GM12878 (cell line): Measurements from ENCODE around the gene CYP24A1. TPM values are rescaled to one million over a fixed set of nuclear protein-coding genes. Genes with fewer than 3 reads are reported as not detected.

ENCODE experiments used
- ATAC-seq: fragments of 200-7000 bp; cut with Tn5 transposase; 3 replicates; pipeline ENCODE4 v1.9.1; 2020; ENCODE audit warnings: mild to moderate bottlenecking, moderate library complexity
- BruUV-seq: library from RNA; stranded (reverse); fragments of 400-500 nt; replicated peaks from 2 replicates; lab custom pipeline; 2021; lab: Mats Ljungman, UMichigan
- CTCF ChIA-PET: fragments of 300-600 bp; sonication (Branson Sonifier 250); formaldehyde crosslinking; extraction: SDS; loops from one replicate; lab custom pipeline; 2021; ENCODE audit warnings: inconsistent platforms; lab: Yijun Ruan, JAX
- POLR2A ChIA-PET: fragments of 350-600 bp; formaldehyde crosslinking; extraction: SDS; loops from one replicate; lab custom pipeline; 2021; ENCODE audit warnings: inconsistent platforms; lab: Charles Lee
- RAD21 ChIA-PET: fragments of 300-600 bp; sonication (Branson Sonifier 250); formaldehyde crosslinking; loops from one replicate; lab custom pipeline; 2023; ENCODE audit warnings: antibody characterized with exemption; ENCODE audit not compliant: unreplicated experiment; lab: Charles Lee
- SMC1A ChIA-PET: fragments of 300-600 bp; sonication (Branson Sonifier 250); formaldehyde crosslinking; loops from one replicate; lab custom pipeline; 2023; ENCODE audit not compliant: unreplicated experiment, uncharacterized antibody; lab: Charles Lee
- DNase-seq: peaks from one replicate; pipeline ENCODE4 v3.0.0-alpha.2; 2011; ENCODE audit warnings: low read depth, low spot score
- FAIRE-seq: peaks from 3 replicates; lab custom pipeline; 2011; peaks lifted over from hg19 to GRCh38; lab: Jason Lieb, UNC
- H2AFZ ChIP-seq: 2 replicates; pipeline ENCODE4 v1.6.0; 2011; ENCODE audit warnings: low read depth, low read length, control low read depth; ENCODE audit not compliant: control insufficient read depth
- H3K27ac ChIP-seq: 2 replicates; pipeline ENCODE4 v1.5.1; 2011; ENCODE audit warnings: control low read depth; ENCODE audit not compliant: control insufficient read depth, insufficient read depth
- H3K27me3 ChIP-seq, 2 experiments: replicated peaks in 1 of 2; 2 replicates each; pipeline versions ENCODE4 v1.6.0 to v1.6.1; 2011; ENCODE audit warnings: low read length in 1 of 2; ENCODE audit not compliant: control insufficient read depth in 2 of 2, insufficient read depth in 2 of 2
- H3K36me3 ChIP-seq, 2 experiments: 2 replicates each; pipeline ENCODE4 v1.5.1; 2011; ENCODE audit warnings: low read length in 1 of 2; ENCODE audit not compliant: control insufficient read depth in 2 of 2, insufficient read depth in 2 of 2
- H3K4me1 ChIP-seq: 2 replicates; pipeline ENCODE4 v1.6.1; 2011; ENCODE audit warnings: mild to moderate bottlenecking, low read length, moderate library complexity, mixed read lengths; ENCODE audit not compliant: control insufficient read depth, insufficient read depth
- H3K4me2 ChIP-seq: 2 replicates; pipeline ENCODE4 v1.6.0; 2011; ENCODE audit warnings: control low read depth; ENCODE audit not compliant: control insufficient read depth, insufficient read depth
- H3K4me3 ChIP-seq: fragments of 200-600 bp; sonication (generic); 2 replicates; pipeline ENCODE4 v1.5.1; 2016
- H3K79me2 ChIP-seq: 2 replicates; pipeline ENCODE4 v1.6.0; 2011; ENCODE audit warnings: low read length; ENCODE audit not compliant: control insufficient read depth, insufficient read depth
- H3K9ac ChIP-seq: 2 replicates; pipeline ENCODE4 v1.8.0; 2011; ENCODE audit warnings: low read length, control low read depth, mixed read lengths; ENCODE audit not compliant: control insufficient read depth, insufficient read depth
- H3K9me3 ChIP-seq: replicated peaks from 3 replicates; pipeline ENCODE4 v1.5.1; 2011; ENCODE audit warnings: mild to moderate bottlenecking, low read length; ENCODE audit not compliant: control insufficient read depth, insufficient read depth
- H4K20me1 ChIP-seq: 2 replicates; pipeline ENCODE4 v1.6.0; 2011; ENCODE audit not compliant: control insufficient read depth, insufficient read depth
- ETV6 ChIP-seq, 2 experiments: fragments of 450-650 bp in 1 of 2; IDR thresholded peaks in 1 of 2; conservative IDR thresholded peaks in 1 of 2; 2 replicates each; pipeline ENCODE4 v1.6.1; 2014; ENCODE audit warnings: antibody characterized with exemption in 1 of 2, borderline replicate concordance in 1 of 2, low read depth in 1 of 2, mild to moderate bottlenecking in 1 of 2, moderate library complexity in 1 of 2
- JUNB ChIP-seq: IDR thresholded peaks from 2 replicates; pipeline ENCODE4 v1.6.1; 2016; ENCODE audit warnings: antibody characterized with exemption, mild to moderate bottlenecking
- JUND ChIP-seq: IDR thresholded peaks from 2 replicates; pipeline ENCODE4 v1.6.1; 2012; ENCODE audit warnings: low read depth, mild to moderate bottlenecking, low read length, improper control_type of control experiment, moderate library complexity
- NBN ChIP-seq: fragments of 450-650 bp; IDR thresholded peaks from 2 replicates; pipeline ENCODE4 v1.6.1; 2016
- NFXL1 ChIP-seq: fragments of 450-650 bp; IDR thresholded peaks from 2 replicates; pipeline ENCODE4 v1.6.1; 2017; ENCODE audit warnings: antibody characterized with exemption, mild to moderate bottlenecking, borderline replicate concordance
- SIX5 ChIP-seq: IDR thresholded peaks from 2 replicates; pipeline ENCODE4 v1.6.1; 2011; ENCODE audit warnings: mild to moderate bottlenecking, low read depth, low read length, moderate library complexity; ENCODE audit not compliant: severe bottlenecking
- SMC3 ChIP-seq: IDR thresholded peaks from 2 replicates; pipeline ENCODE4 v1.6.1; 2011; ENCODE audit warnings: low read length, improper control_type of control experiment, borderline replicate concordance
- SUZ12 ChIP-seq: fragments of 200-600 bp; sonication (generic); IDR thresholded peaks from one replicate; pipeline ENCODE4 v1.6.1; 2018; ENCODE audit warnings: antibody characterized with exemption, mild to moderate bottlenecking; ENCODE audit not compliant: unreplicated experiment
- TCF12 ChIP-seq: IDR thresholded peaks from 2 replicates; pipeline ENCODE4 v1.6.1; 2011; ENCODE audit warnings: low read depth, mild to moderate bottlenecking, low read length
- WGBS: methylation state at CpG from one replicate; pipeline ENCODE4 v1.1.6; 2016; ENCODE audit warnings: low lambda C conversion rate; ENCODE audit not compliant: insufficient replicate concordance, insufficient coverage; ENCODE audit errors: missing lambda C conversion rate; 5-methylcytosine and 5-hydroxymethylcytosine counted together
- in situ Hi-C: fragments of 300-500 bp; cut with MboI; formaldehyde crosslinking; loops from 9 replicates; pipeline ENCODE4 v1.14.3; 2018; ENCODE audit warnings: mixed read lengths
- intact Hi-C: fragments of 100-400 bp; cut with micrococcal nuclease; formaldehyde crosslinking; loops from one replicate; pipeline ENCODE4 v1.14.2; 2022; ENCODE audit not compliant: unreplicated experiment
- polyA plus RNA-seq, 11 experiments: library from polyadenylated mRNA; depleted of rRNA in 4 of 11; unstranded in 6 of 11; stranded (reverse) in 5 of 11; fragments of >200 nt; fragmentation: Nextera tagmentation in 4 of 11; fragmentation: Illumina TruSeq in 1 of 11; extraction: Ambion mirVana in 4 of 11; extraction: Trizol in 1 of 11; gene quantifications; 1 replicate in 1 of 11; 2 replicates in 10 of 11; pipeline versions ENCODE4 v1.2.1 to v1.2.3, GENCODE V29; 2011 to 2016; ENCODE audit warnings: inconsistent platforms in 2 of 11, missing spikeins in 2 of 11, low read depth in 1 of 11
- total RNA-seq, 4 experiments: library from RNA; depleted of rRNA in 3 of 4; stranded (reverse); fragments of >200 nt in 3 of 4; fragmentation: Illumina TruSeq in 1 of 4; extraction: Trizol in 1 of 4; gene quantifications; 2 replicates each; pipeline versions ENCODE4 v1.2.1 to v1.2.3, GENCODE V29; 2013 to 2021
- TF ChIP-seq, protein P1 (sequence below): fragments of 450-650 bp; formaldehyde crosslinking; IDR thresholded peaks from 2 replicates; pipeline ENCODE4 v1.4.0; 2022; ENCODE audit warnings: mild to moderate bottlenecking, moderate library complexity

Gene CYP24A1
- total and polyA plus RNA-seq, 10 of the 15 experiments (the other 5 are each of a cell fraction or from before 2014, with no cell fraction given): 0.69 TPM; not detected in 9

DNA sequence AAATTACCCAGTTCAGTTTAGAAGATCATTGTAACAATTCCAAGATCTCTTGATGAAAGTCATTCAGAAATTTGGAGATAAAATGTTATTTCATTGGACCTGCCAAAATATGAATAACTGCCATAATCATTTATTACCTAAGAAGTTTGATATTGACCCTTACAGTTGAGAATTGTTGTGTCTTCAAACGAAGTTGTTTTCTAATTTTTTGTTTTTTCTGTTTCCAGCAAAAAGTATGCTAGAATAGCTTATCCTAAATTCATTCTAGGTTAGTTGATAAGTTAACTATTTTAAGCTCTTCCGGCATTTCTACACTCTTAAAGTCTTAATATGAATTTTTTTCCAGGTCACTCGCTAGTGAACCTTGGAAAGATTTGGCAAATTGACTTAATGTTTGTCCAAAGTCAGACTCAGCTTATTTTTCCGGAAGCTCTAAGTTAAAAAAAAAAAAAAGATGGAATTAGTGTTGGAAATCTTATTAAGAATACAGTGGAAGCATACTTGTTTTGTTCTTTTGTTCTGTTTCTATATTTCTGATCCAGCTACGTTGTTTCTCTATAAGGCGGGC, 28.9 kb downstream of the CYP24A1 start (continued):
- TF ChIP-seq, protein P1, sequence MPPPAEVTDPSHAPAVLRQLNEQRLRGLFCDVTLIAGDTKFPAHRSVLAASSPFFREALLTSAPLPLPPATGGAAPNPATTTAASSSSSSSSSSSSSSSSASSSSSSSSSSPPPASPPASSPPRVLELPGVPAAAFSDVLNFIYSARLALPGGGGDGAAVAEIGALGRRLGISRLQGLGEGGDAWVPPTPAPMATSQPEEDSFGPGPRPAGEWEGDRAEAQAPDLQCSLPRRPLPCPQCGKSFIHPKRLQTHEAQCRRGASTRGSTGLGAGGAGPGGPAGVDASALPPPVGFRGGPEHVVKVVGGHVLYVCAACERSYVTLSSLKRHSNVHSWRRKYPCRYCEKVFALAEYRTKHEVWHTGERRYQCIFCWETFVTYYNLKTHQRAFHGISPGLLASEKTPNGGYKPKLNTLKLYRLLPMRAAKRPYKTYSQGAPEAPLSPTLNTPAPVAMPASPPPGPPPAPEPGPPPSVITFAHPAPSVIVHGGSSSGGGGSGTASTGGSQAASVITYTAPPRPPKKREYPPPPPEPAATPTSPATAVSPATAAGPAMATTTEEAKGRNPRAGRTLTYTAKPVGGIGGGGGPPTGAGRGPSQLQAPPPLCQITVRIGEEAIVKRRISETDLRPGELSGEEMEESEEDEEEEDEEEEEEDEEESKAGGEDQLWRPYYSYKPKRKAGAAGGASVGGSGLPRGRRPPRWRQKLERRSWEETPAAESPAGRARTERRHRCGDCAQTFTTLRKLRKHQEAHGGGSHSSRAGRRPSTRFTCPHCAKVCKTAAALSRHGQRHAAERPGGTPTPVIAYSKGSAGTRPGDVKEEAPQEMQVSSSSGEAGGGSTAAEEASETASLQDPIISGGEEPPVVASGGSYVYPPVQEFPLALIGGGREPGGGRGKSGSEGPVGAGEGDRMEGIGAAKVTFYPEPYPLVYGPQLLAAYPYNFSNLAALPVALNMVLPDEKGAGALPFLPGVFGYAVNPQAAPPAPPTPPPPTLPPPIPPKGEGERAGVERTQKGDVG: no peak
- TF ChIP-seq SIX5 (no peak), SMC3 (no peak)

DNA sequence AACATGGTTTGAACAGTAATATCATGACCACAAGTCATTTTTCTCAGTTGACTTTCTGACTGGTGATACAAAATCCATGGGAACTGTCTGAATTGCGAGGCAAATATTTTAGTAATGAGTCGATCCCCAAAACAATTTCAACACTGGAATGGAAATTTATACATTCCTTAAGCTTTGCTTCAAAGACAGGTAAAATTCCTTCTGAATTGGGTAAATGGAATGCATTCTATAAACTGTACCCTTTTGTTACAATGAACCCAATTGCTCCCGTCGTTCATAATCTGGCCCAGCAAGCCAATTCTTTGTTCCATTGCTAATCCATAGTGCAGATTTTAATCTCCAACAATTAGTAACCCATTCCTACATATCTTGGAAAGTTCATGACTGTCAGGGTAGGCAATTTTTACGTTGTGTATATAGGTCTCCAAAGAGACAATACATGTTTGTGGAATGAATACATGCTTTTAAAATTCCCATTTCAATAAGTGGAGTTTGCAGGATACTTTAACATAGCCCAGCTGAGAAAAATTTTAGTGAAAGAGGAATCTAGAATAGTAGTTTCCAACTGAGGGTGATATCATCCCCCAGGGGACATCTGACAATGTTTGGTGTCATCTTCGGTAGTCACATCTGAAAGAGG, 32.7 kb downstream of the CYP24A1 start:
- ChIA-PET CTCF (interaction anchor here (1.0 kb wide), 1 partner anchor 38 kb away, joined by 3 read pairs; no protein-coding TSS in a partner anchor), POLR2A (no interaction called here), SMC1A (interaction anchor here (1.0 kb wide), 1 partner anchor 59 kb away, joined by 3 read pairs; no protein-coding TSS in a partner anchor), RAD21 (no interaction called here)
- Histone ChIP-seq H4K20me1 (no peaks in the 10 kb centered on the region), H3K27me3 (no peaks in the 10 kb centered on the region; a peak in 1 of 4 replicates), H3K9me3 (no peaks in the 10 kb centered on the region; the same call in 2 of the 3 replicates), H3K27ac (no peak overlapping the region), H3K36me3 (no peaks in the 10 kb centered on the region), H3K79me2 (no peaks in the 10 kb centered on the region), H3K4me2 (no peak overlapping the region), H3K9ac (no peak overlapping the region), H2AFZ (no peak overlapping the region), H3K4me3 (no peak overlapping the region), H3K4me1 (no peaks in the 10 kb centered on the region)
- in situ Hi-C loops: no loop called here
- WGBS: 9% methylated on average over 6 of the region's 6 CpGs
- FAIRE-seq (no peak), ATAC-seq (no peak), DNase-seq (no peak)
- TF ChIP-seq ETV6 (conservative IDR thresholded peaks at IDR 0.05 in 1 of 2, IDR thresholded peaks at IDR 0.05 in 1 of 2; ENCODE audit: borderline replicate concordance in 1 of 2, low read depth in 1 of 2) (0 out of 4 replicates have a peak, but pooled peaks of 1 of the 2 experiments have one; percentile 49), SUZ12 (no peak), NBN (no peak), NFXL1 (peak; percentile 5; the same call in 1 of the 2 replicates), TCF12 (no peak), JUNB (no peak), JUND (no peak)
- no TSS peak for BruUV-seq
- intact Hi-C loops: no loop called here
